ENCODE results near the gene ESRRG. TPM values are rescaled to one million over a fixed set of nuclear protein-coding genes. Genes with fewer than 3 reads are reported as not detected.

The ESRRG gene
- total RNA-seq, 4 donors from 2014 or later, result 1.9 to 6.8 (median 3.2) TPM; not detected in 1

DNA sequence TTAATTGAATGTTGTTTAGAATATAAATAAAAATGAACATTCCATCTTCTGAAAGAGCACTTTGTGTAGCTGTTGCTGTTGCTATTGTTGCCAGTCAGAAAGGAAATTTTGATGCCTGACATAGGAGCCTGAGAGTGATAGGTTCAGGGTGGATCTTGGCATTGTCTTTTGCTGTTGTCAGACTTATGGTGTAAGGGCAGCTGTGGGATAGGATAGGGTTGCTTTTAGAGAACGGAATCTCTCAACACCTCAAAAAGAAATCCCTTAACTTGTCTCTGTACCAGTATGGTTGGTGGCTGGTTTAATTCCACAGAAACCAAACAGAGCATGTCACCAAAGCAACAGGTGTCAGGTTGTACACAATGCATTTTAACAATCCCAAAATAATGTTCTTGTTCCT lies 62.7 kb downstream of the ESRRG start:
- no peak for ATAC-seq
- Histone ChIP-seq H3K4me3 (no peak overlapping the region), H3K27me3 (no peaks in the 10 kb centered on the region), H3K9me3 (no peaks in the 10 kb centered on the region), H3K4me1 (no peaks in the 10 kb centered on the region), H3K36me3 (no peaks in the 10 kb centered on the region), H3K27ac (no peak overlapping the region)
- WGBS, 2 donors (ENCODE audit: low coverage in 1 of 2), result 38 to 80% methylated on average over 1 of the region's 1 CpG
- TF ChIP-seq POLR2AphosphoS5 (IDR thresholded peaks at IDR 0.05), result no peak
- TF ChIP-seq EP300 (IDR thresholded peaks at IDR 0.05), result no peak
- no peak for TF ChIP-seq CTCF (IDR thresholded peaks at IDR 0.05)
- no peak for TF ChIP-seq POLR2A (IDR thresholded peaks at IDR 0.05)

- 57 to 78% methylated on average over 3 to 4 of the region's 4 CpGs for WGBS, 2 donors (ENCODE audit: low coverage in 1 of 2)
- Histone ChIP-seq H3K4me1 (no peaks in the 10 kb centered on the region), H3K9me3 (no peaks in the 10 kb centered on the region), H3K27ac (no peak overlapping the region), H3K4me3 (no peak overlapping the region), H3K36me3 (no peaks in the 10 kb centered on the region), H3K27me3 (no peaks in the 10 kb centered on the region)
- ATAC-seq, result no peak
- TF ChIP-seq EP300 (IDR thresholded peaks at IDR 0.05), result no peak
These were observed 70.2 kb downstream of the ESRRG start for GRCh38 chr1:216653001-216653400.

DNA sequence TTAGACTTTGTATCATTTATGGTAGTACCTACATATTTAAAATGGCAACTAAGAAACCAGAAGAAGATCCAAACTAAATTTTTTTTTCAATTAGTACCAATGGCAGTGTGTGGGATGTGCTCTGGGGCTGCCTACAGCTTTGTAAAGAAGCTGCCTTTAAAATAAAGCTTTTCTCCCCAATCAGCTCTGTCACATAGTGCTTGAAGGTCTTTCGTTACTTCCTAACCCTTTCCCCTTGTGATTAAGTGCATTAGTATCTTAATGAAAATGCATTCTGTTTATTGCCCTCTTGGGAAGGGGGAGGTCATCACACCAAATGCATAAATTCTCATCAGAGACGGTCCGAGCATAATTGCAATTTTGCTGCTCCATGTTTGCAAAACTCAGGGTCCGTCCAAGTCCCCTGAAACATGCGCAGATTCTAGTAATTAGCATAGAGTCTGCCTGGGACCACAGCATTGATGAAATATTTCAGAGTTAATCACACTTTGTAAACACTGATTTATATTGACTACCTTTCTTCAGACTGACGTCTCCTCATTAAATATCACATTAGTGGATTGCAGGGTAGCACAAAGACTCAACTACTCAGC lies 71.3 kb downstream of the ESRRG start:
- H3K36me3 ChIP-seq, result no peaks in the 10 kb centered on the region
- no peak overlapping the region for H3K4me3 ChIP-seq
- H3K9me3 ChIP-seq, result no peaks in the 10 kb centered on the region
- H3K27ac ChIP-seq, result no peak overlapping the region
- ATAC-seq, result no peak
- no peaks in the 10 kb centered on the region for H3K4me1 ChIP-seq
- WGBS, 2 donors (ENCODE audit: low coverage in 1 of 2), result 78 to 89% methylated on average over 5 to 6 of the region's 6 CpGs
- H3K27me3 ChIP-seq, result no peaks in the 10 kb centered on the region
- TF ChIP-seq EP300 (IDR thresholded peaks at IDR 0.05) (no peak), CTCF (IDR thresholded peaks at IDR 0.05) (no peak), POLR2AphosphoS5 (IDR thresholded peaks at IDR 0.05) (no peak), POLR2A (IDR thresholded peaks at IDR 0.05) (no peak)

DNA sequence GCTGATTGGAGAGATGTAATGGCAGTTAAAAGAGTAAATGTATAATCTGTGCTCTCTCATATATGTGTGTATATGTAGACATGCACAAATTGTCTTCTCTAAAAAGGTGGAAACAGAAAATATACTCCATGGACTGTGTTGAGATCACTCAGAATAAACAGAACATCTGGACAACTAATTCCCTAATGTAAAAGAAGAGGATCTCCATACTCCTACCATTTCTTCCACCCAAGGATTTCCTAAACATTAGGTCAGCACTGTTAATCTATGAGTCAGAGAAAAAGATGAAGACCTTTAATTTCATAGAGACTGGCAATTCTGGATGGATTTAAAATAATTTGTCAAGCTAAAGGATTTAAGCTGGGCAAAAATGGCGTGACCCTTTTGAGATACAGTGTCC lies 80.1 kb downstream of the ESRRG start:
- no peaks in the 10 kb centered on the region for H3K9me3 ChIP-seq
- H3K36me3 ChIP-seq, result no peaks in the 10 kb centered on the region
- 90 to 100% methylated on average over 1 of the region's 1 CpG for WGBS, 2 donors (ENCODE audit: low coverage in 1 of 2)
- H3K27me3 ChIP-seq, result no peaks in the 10 kb centered on the region
- peaks cover 0 to 5% (median 0%) of the 10 kb centered on the region in 3 donors for H3K4me1 ChIP-seq
- TF ChIP-seq POLR2AphosphoS5 (IDR thresholded peaks at IDR 0.05), result no peak
- no peak overlapping the region for H3K4me3 ChIP-seq
- no peak for ATAC-seq
- no peak overlapping the region for H3K27ac ChIP-seq

DNA sequence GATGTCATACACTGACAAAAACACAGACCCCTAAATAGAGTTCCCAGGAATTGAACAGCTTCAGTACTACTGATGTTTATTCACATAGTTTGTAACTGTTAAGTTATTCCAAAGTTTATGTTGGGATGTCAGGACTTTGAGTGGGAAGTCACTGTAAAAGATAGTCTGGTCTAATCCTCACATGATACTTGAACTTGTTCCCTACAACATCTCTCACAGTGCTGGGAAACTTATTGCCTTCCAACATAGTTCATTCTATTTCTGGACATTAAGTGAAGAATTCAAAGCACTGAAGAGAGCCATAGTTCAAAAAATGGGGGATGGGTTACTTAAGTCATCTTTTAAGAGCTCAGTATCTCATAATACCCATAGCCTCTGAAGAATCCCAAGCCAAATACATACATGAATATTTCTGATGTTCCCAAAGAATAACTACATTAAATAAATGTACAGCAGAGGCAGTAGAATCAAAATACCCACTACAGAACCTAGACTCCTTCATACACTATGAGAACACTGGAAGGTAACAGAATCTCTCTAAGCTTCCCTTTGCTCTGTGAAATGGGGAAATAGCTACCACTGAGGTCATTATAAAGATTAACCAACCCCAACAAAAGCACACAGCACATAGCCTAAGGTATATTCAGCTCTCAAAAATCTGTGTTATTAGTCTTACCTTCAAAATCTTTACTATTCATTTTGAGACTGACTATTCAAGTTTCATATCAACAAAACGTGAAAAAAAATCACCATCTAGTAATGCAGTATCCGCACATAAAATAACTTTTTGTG lies 81.4 kb downstream of the ESRRG start:
- no peak for ATAC-seq
- H3K9me3 ChIP-seq, result no peaks in the 10 kb centered on the region
- 50 to 70% methylated on average over 1 to 2 of the region's 2 CpGs for WGBS, 2 donors (ENCODE audit: low coverage in 1 of 2)

More for the DNA sequence above, 81.4 kb downstream of the ESRRG start:
- no peak for TF ChIP-seq POLR2AphosphoS5 (IDR thresholded peaks at IDR 0.05)
- TF ChIP-seq EP300 (IDR thresholded peaks at IDR 0.05), result no peak
- TF ChIP-seq CTCF (IDR thresholded peaks at IDR 0.05), result no peak
- TF ChIP-seq POLR2A (IDR thresholded peaks at IDR 0.05), result no peak
- no peak overlapping the region for H3K27ac ChIP-seq
- H3K4me3 ChIP-seq, result no peak overlapping the region
- no peaks in the 10 kb centered on the region for H3K36me3 ChIP-seq
- no peaks in the 10 kb centered on the region for H3K27me3 ChIP-seq
- peaks cover 0 to 5% (median 0%) of the 10 kb centered on the region in 3 donors for H3K4me1 ChIP-seq
